Hematopoietic multipotent progenitor cell treated with erythropoietin and hydrocortisone succinate and interleukin-3 and kit ligand, for 15 days (in vitro differentiated cells): ENCODE measurements around the gene ATP8A2.

Experiments
- DNase-seq: peaks from one replicate; pipeline ENCODE4 v3.0.0-alpha.2; 2015; ENCODE audit warnings: low spot score

The ATP8A2 gene

GRCh38 chr13:26015271-26016125 lies 643.7 kb downstream of the ATP8A2 start:
- DNase-seq, result no peak

DNA sequence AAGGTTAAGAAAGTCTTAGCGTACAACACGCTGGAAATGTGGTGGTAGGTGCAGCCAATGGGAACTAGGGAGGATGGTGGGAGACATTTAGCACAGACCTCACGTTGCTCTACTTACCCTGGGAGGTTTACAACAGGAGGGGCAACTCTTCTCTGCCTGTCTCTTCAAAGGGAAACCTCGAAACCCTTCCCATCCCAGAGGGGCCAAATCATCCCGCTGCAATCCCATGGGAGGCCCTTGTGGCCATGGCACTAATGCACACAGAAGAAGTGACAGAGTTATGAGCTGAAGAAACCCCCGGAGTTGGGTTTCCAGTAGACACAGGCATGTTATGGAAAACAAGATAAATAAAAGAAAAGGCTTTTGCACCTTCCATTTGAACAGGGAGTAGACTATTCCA lies 644.4 kb downstream of the ATP8A2 start:
- no peak for DNase-seq

GRCh38 chr13:26017196-26017921 lies 645.6 kb downstream of the ATP8A2 start:
- no peak for DNase-seq

DNA sequence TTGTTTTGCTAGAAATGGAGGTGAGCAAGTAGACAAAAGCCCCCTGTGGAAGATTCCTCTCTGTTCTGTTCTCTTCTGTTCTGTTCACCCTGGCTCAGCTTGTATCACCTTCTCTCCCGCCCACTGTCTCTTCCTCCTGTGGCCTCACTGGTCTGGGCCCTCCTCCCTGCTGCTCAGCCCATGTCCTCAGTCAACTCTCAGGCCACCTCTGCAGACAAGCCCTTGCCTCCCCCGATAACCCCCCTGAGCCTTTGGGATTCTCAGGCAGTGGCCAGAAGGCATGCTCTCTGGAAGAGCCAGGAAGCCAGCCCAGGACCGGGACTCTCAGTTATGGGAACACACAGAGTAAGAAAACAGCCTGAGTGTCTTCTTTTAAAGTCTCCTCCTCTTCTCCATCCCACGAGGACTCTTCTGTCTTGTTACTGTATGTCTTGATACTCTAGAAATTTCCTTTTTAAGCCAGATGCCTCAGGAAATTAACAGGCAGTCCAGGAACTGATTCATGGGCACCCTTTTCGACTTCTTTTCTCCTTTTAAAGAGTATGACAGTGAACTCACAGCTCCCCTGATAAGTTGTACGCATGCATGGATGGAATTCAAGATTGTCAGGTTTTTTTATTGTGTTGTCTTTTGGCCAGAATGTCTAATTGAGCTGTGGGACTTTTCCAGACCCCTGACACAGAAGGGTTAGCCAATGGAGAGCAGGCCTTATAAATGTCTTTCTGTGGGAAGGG lies 646.3 kb downstream of the ATP8A2 start:
- no peak for DNase-seq

DNA sequence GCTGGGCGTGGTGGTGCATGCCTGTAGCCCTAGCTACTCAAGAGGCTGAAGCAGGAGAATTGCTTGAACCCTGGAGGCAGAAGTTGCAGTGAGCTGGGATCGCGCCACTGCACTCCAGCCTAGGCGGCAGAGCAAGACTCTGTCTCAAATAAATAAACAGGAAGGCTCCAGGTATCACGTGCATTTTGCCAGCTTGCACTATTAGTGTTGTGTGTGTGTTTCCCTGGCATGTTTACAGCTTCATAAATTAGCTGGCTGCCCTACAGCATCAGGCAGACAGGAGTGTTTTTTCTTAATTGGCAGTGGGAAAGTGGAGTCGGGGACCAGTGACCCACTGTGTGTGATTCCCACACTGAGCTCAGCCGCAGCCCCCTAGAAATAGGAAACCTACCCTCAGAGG lies 647.5 kb downstream of the ATP8A2 start:
- DNase-seq, result no peak

- no peak for DNase-seq
Observed at GRCh38 chr13:26019881-26020870, 648.4 kb downstream of the ATP8A2 start.

DNA sequence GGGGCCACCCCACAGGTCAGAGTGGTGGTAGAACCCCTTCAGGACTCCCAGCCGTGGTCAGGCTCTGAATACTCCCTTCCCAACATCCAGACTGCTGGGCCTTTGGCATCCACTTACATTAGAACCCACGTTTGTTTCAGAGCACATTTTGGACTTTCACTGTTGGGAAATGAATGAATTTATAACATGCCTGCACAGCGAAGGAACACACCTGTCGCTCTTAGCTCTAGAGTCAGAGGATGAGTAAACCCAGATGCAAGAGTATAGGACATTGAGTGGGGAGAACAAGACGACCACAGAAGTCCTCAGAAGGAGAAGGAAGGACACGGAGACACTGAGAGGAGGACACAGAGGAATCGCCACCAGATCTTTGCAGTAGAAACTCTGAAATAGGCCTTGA lies 649.1 kb downstream of the ATP8A2 start:
- no peak for DNase-seq

GRCh38 chr13:26021516-26021915 lies 649.7 kb downstream of the ATP8A2 start:
- DNase-seq, result no peak

- no peak for DNase-seq
Observed at GRCh38 chr13:26021956-26022355, 650.2 kb downstream of the ATP8A2 start.

- DNase-seq, result no peak
Observed at GRCh38 chr13:26022538-26023292, 650.9 kb downstream of the ATP8A2 start.

GRCh38 chr13:26024558-26024957 lies 652.8 kb downstream of the ATP8A2 start:
- DNase-seq, result no peak

- no peak for DNase-seq
Observed at GRCh38 chr13:26025196-26025595, 653.4 kb downstream of the ATP8A2 start.

- no peak for DNase-seq
Observed at GRCh38 chr13:26025771-26026170, 654.0 kb downstream of the ATP8A2 start.

- DNase-seq, result no peak
Observed at GRCh38 chr13:26026211-26026610, 654.4 kb downstream of the ATP8A2 start.

DNA sequence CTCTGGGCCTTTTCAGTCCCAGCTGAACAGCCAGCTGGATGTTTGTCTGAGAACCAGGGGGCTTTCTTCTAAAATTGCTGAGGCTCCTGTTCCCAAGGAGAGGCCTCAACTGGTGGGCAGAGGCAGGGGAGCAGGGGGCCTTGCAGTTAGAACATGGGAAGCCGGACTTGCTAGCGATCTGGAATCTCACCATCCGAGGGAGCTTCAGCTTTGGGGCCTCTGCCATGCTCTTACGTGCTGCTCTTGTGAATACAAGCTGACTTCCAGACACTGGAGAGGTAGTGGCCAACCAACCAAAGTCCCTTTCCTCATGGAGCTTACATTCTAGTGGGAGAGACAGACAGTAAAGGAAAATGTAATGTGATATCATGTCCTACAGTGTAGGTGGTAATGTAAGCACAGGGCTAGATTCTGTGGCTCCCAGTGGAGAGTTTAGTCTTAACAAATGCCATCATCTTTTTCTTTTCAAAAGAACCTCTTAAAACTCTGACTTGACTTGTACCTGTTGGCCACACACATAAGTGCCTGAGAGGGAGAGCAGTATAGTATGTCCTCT lies 657.9 kb downstream of the ATP8A2 start:
- DNase-seq, result no peak

- no peak for DNase-seq
Observed at GRCh38 chr13:26030331-26030730, 658.6 kb downstream of the ATP8A2 start.

DNA sequence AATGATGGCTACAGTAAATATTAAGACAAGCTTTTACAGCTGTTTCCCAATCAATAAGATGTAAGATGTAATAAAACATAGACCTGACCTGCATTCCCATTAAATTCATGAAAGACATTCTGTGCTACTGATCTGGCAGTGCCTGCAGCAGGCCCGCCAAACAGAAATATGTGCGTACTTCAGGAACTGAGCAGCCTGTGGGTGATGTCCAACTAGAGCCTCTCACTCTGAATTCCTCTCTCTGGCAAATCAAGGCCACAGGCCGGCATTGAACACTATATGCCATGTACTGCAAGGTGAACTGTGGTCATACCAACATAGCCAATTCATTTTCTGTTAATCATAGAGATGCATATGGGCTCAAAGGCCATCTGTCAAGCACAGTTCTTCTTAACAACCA lies 662.2 kb downstream of the ATP8A2 start:
- no peak for DNase-seq

GRCh38 chr13:26036383-26036782 lies 664.6 kb downstream of the ATP8A2 start:
- no peak for DNase-seq

- DNase-seq, result peak; percentile 21
Observed at GRCh38 chr13:26037302-26037701, 665.5 kb downstream of the ATP8A2 start.

DNA sequence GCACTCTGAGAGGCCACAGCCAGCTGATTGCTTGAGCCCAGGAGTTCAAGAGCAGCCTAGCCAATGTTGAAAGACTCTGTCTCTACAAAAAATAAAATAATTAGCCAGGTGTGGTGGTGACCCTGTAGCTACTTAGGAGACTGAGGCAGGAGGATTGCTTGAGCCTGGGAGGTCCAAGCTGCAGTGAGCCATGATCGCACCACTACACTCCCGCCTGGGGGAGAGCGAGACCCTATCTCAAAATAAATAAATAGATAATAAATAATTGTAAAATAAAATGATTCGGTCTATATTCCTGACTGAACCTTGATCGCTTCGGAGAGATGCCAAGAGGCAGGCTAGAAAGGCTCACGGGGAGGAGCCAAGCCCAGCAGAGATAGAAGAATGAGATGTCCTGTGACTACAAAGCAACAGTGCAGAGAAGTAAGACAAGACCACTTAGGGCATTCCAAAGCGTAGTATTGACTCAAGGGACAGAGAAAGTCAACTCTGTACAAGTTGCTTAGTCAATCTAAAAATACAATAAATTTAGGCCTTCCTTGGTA lies 667.2 kb downstream of the ATP8A2 start:
- DNase-seq, result no peak
